ENCODE results near the gene AKR7A2.
"Not testable (repeated sequence)": the region's sequence is repeated elsewhere in the genome, so short reads cannot be mapped to it uniquely, and the experiment has no call there.

DNA sequence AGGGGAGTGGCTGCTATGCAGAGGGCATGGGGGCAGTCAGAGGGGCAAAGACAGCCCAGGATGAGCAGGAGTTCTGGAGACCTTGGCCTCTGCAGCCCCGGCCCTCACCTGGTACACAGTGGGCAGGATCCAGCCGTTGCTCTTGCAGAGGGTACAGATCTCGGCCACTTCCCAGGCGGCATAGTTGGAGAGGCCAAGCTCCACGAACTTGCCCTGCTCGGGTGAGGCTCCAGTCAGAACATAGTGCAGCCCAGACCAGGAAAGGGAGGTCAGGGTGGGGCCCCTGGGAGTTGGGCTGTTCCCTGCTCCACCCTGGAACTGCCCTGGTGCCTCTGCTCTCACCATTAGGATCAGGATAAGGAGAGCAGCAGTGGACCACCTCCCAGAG is 41.6 kb downstream of the AKR7A2 start:
- not testable (repeated sequence) for TF ChIP-seq FOXJ3 (CRISPR knock-in tag; IDR thresholded peaks at IDR 0.05); MAFF (IDR thresholded peaks at IDR 0.05; ENCODE audit: low read length); SP1 (CRISPR knock-in tag; IDR thresholded peaks at IDR 0.05); POLR2A (conservative IDR thresholded peaks at IDR 0.05); CTBP1 (IDR thresholded peaks at IDR 0.05; ENCODE audit: borderline replicate concordance); EGR1 (conservative IDR thresholded peaks at IDR 0.05); MIER1 (IDR thresholded peaks at IDR 0.05; ENCODE audit: low read depth); ZNF354B (CRISPR knock-in tag; IDR thresholded peaks at IDR 0.05); ZKSCAN1 (IDR thresholded peaks at IDR 0.05; ENCODE audit: low read depth, low read length)
- TF ChIP-seq, protein P1, sequence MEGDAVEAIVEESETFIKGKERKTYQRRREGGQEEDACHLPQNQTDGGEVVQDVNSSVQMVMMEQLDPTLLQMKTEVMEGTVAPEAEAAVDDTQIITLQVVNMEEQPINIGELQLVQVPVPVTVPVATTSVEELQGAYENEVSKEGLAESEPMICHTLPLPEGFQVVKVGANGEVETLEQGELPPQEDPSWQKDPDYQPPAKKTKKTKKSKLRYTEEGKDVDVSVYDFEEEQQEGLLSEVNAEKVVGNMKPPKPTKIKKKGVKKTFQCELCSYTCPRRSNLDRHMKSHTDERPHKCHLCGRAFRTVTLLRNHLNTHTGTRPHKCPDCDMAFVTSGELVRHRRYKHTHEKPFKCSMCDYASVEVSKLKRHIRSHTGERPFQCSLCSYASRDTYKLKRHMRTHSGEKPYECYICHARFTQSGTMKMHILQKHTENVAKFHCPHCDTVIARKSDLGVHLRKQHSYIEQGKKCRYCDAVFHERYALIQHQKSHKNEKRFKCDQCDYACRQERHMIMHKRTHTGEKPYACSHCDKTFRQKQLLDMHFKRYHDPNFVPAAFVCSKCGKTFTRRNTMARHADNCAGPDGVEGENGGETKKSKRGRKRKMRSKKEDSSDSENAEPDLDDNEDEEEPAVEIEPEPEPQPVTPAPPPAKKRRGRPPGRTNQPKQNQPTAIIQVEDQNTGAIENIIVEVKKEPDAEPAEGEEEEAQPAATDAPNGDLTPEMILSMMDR (IDR thresholded peaks at IDR 0.05 in 2 of 3, conservative IDR thresholded peaks at IDR 0.05 in 1 of 3; ENCODE audit: insufficient read depth in 2 of 3, low read depth in 1 of 3, low read length in 3 of 3) = not testable (repeated sequence)

All from K562 (cell line).